ENCODE results near the gene PRPF40B. TPM values are rescaled to one million over a fixed set of nuclear protein-coding genes. Genes with fewer than 3 reads are reported as not detected.

PRPF40B gene
- total RNA-seq, 2 experiments from 2014 or later = 8.1 to 8.5 TPM

DNA sequence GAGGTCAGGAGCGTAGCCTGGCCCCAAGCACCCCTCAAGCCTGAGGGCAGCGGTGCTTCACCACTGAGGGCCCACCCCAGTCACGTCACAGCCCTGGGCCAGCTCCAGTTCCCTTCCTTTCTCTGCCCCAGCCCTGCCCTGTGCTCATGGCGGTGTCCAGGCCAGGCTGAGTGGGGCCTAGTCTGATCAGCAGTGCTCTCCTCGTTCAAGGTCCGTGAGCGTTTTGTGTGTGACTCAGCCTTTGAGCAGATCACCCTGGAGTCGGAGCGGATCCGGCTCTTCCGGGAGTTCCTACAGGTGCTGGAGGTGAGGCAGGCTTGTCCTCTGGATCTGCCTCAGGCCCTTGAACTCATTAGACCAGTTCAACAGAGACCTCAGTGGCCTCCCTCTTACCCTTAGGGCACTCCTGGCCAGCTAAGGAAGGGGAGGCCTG lies 19.0 kb downstream of the PRPF40B start:
- Mint-ChIP-seq H3K27me3 (no peaks in the 10 kb centered on the region), H3K36me3 (peaks cover 6% of the 10 kb centered on the region), H3K27ac (no peak overlapping the region), H3K9me3 (no peaks in the 10 kb centered on the region), H3K4me3 (no peak overlapping the region), H3K4me1 (peaks cover 23% of the 10 kb centered on the region)
- DNase-seq = no peak

DNA sequence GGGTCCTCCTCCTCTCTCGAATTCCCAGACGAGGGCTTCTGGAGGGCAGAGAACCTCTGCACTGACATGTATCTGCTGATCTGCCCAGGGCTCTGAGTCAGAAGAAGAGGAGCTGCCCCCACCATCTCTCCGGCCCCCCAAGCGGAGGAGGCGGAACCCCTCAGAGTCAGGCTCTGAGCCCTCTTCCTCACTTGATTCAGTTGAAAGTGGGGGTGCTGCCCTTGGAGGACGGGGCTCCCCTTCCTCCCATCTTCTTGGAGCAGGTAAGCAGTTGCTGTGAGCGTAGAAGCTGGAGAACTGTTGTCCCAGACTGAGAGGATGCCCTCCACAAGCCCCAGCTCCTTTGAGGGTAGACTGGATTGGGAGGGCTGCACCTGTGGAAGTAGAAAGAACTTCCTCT lies 19.8 kb downstream of the PRPF40B start:
- no peak overlapping the region for H3K4me3 Mint-ChIP-seq
- H3K36me3 Mint-ChIP-seq = peaks cover 10% of the 10 kb centered on the region
- no peak for DNase-seq
- no peaks in the 10 kb centered on the region for H3K9me3 Mint-ChIP-seq
- no peak overlapping the region for H3K27ac Mint-ChIP-seq
- peaks cover 28% of the 10 kb centered on the region for H3K4me1 Mint-ChIP-seq
- H3K27me3 Mint-ChIP-seq = no peaks in the 10 kb centered on the region

DNA sequence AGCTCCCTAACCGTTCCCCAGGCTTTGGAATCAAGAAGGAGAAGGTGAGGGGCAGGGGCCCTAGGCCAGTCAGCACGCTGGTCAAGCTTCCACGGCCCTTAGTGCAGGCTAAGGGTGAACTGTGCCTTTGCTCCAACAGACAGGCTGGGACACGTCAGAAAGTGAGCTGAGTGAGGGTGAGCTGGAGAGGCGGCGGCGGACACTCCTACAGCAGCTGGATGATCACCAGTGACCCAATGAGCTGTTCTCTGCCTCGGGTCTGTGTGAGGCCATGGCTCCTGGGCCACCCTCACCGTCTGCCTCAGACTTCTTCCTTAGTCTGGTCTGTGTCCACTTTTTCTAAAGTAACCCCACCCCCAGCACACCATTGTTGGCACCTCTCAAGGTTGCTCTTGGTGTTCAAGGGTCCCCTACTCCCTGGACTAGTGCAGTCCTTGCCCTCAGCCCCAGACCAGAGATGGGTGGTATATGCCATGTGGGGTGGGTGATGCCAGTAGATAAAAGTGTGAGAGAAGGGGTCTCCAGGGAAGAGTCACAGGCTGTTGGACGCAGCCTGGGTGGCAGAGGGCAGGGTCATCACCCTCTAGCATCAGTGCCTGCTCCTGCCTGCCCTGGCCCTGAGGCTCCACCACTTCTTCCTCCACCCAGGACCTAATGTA lies 20.7 kb downstream of the PRPF40B start:
- peaks cover 26% of the 10 kb centered on the region for H3K4me1 Mint-ChIP-seq
- H3K27ac Mint-ChIP-seq = peak overlapping the region; percentile 22
- no peak overlapping the region for H3K4me3 Mint-ChIP-seq
- H3K9me3 Mint-ChIP-seq = no peaks in the 10 kb centered on the region
- DNase-seq = no peak
- no peaks in the 10 kb centered on the region for H3K27me3 Mint-ChIP-seq
- H3K36me3 Mint-ChIP-seq = peaks cover 11% of the 10 kb centered on the region

DNA sequence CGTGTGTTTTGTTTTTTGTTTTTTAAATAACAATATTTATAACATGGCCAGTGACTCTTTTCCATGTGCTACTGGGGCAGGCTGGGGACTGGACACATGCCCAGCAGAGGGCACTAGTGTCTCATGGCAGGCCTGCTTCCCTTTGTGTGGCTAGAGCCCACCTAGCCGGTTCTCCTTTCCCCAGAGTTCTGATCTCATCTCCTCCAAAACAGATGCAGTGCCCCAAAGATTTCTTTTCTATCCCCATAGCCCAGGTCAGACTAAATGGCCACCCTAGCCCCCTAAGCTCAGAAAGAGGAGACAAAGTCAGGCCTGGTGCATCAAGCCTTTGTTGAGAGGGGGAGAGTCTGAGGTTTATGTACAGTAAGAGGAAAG lies 21.2 kb downstream of the PRPF40B start:
- Mint-ChIP-seq H3K9me3 (no peaks in the 10 kb centered on the region), H3K4me3 (no peak overlapping the region), H3K4me1 (peaks cover 24% of the 10 kb centered on the region), H3K36me3 (peaks cover 14% of the 10 kb centered on the region), H3K27me3 (no peaks in the 10 kb centered on the region), H3K27ac (peak overlapping the region; percentile 22)
- peak; percentile 78 for DNase-seq

DNA sequence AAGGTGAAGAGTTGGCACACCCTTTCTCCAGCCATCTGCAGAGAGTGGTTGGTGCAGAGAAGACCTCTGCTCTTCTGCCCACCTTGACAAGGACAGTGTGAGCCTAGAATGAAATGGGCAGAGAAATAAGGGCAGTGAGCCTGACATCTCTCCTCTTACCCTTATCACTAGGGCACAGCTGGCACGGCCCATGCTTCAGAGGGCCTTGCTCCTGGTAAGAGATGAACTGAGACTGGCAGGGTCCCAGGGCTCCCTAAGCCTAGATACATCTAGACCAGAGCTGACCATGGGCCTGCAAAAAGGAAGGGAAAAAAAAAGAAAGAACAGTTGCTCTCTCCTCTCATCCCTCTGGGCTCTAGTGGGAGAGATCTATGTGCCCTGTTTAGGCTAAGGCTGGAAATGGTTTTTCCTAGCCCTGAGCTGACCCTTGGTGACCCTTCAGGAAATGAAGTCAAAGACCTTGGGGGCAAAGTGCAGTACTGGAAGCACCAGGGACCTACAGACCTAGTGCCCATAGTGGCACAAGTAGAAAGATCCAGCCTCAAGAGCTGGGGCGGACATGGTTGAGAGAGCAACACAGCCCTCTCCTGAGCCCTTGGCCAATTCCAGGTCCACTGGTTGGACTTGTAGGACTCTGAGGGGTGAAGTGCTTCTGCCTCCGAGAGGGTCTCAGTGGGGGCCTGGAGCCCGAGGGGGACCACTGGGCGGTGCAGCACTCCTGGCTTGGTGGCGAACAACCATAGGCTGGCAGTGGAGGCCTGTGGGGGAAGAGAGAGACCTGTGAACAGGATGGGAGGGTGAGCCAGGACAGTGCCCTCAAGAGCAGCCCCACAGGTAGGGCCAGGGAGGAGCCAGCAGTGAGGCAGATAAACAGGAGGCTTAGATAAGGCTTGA lies 22.0 kb downstream of the PRPF40B start:
- Mint-ChIP-seq H3K27ac (peak overlapping the region; percentile 30), H3K4me1 (peaks cover 24% of the 10 kb centered on the region), H3K36me3 (peaks cover 14% of the 10 kb centered on the region), H3K4me3 (no peak overlapping the region), H3K9me3 (no peaks in the 10 kb centered on the region), H3K27me3 (no peaks in the 10 kb centered on the region)
- DNase-seq = no peak

DNA sequence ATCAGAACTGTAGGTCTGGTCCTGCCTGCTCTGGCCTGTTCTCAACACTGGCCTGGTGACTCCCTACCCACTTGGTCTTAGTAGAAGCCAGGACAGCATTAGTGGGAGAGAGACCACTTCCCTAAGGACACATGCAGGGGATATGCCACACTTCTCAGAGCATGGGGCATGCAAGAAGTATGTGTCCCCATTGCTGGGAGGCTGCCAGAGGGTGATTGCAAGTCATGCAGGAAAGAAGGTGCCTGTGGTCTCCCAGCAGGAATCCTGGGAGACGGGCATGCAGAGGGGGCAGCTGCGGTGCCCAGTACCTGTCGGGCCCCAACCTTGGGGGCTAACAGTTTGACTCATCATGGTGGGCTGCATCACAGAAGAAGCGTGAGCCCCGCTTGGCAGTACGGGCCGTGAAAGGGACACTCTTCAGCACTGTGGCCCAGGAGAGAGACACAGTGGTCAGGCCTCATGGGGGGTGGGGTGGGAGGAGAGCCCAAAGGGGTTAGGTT lies 23.0 kb downstream of the PRPF40B start:
- H3K4me3 Mint-ChIP-seq = no peak overlapping the region

DNA sequence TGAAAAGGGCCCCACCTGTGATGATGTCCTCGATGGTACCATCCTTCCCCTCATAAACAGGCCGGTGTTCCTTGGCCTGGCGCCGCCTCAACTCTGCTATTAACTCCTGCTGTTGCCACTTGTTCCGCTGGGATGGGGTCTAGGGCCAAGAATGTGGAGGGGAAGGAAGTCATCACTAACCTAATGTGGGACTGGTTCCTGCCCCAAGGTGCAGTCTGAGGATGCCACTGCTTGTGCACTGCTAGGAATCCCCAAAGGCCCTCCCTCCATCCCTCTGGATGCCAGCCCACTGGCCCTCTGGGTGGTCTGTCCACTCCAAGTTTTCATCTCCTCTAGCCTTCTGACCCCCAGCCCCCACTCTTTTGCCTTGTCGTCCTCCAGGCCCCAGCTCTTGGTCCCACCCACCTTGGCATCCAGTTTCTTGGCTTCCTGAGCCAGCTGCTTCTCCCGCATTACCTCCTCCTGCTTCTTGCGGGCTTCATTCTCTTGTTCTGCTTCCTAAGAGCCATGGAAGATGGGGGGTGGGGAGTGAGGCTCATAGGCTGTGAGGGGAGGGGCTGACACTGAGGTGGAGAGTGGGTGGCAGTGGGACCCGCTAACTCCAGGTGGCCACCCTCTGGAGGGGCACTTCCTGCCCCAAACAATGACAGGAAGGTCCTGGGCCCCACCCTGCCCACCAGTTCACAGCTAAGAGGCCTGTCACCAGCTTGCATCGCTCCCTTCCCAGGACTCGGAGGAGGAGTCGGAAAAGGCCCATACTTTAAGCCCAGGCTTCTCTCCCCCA lies 23.7 kb downstream of the PRPF40B start:
- H3K9me3 Mint-ChIP-seq = no peaks in the 10 kb centered on the region
- H3K36me3 Mint-ChIP-seq = peaks cover 16% of the 10 kb centered on the region
- H3K27me3 Mint-ChIP-seq = no peaks in the 10 kb centered on the region
- H3K4me1 Mint-ChIP-seq = peaks cover 24% of the 10 kb centered on the region
- no peak overlapping the region for H3K4me3 Mint-ChIP-seq
- no peak for DNase-seq
- no peak overlapping the region for H3K27ac Mint-ChIP-seq

More for the DNA sequence above, 23.0 kb downstream of the PRPF40B start:
- peaks cover 24% of the 10 kb centered on the region for H3K4me1 Mint-ChIP-seq
- no peaks in the 10 kb centered on the region for H3K9me3 Mint-ChIP-seq
- H3K27ac Mint-ChIP-seq = no peak overlapping the region
- H3K27me3 Mint-ChIP-seq = no peaks in the 10 kb centered on the region
- H3K36me3 Mint-ChIP-seq = peaks cover 14% of the 10 kb centered on the region
- no peak for DNase-seq

DNA sequence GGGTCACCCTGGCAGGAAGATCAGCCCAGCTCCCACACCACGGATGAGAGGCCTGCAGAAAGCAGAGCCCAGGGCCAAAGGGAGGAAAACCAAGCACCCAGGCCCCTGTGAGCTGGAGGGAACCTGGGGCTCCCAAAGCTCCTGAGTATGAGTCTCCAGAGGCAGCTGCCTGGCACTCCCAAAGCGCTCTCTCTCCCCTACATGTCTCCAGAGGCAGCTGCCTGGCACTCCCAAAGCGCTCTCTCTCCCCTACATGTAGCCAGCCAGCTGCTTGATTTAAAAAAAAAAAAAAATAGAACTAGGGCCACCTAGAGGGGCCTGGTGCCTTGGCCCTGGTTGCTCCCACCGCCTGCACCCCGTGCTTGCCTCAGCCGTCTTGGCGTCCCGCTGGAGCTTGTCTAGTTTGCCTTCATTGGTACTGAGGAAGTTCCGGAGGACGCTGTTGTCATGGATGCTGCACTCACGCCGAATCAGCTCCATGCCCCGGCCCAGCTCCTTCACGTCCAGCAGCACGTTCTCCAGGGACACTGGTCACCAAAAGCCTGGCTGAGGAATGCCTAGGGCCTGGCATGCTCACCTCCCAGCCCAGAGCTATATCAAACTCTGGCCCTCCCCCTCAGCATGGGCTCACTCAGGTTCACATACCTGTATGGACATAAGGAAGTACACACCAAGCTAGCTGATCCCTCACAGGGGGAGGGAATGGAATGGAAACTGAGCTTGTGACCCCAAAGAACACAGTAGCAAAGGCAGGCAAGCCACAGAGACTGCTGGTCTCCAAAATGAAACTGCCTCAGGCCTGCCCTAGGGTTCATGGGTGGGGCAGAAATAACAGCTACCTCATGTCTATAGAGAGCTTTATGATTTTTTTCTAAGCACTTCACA lies 24.7 kb downstream of the PRPF40B start:
- Mint-ChIP-seq H3K36me3 (peaks cover 16% of the 10 kb centered on the region), H3K27ac (peak overlapping the region; percentile 20), H3K4me3 (no peak overlapping the region), H3K9me3 (no peaks in the 10 kb centered on the region), H3K4me1 (peaks cover 24% of the 10 kb centered on the region), H3K27me3 (no peaks in the 10 kb centered on the region)
- no peak for DNase-seq

DNA sequence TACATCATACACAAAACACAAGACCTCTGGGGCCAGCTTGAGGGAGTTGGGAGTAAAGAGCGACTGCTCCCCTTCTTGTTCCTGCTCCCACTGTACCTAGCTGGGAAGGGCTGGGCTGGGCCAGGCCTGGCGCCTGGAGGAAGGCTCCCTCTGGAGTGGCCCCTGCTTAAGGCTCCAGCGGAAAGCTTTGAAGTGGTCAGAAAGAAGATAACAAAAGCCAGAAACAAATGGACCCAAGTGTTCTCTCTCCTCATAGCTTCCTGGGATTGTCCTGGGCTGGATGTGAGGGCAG lies 25.3 kb downstream of the PRPF40B start:
- Mint-ChIP-seq H3K9me3 (no peaks in the 10 kb centered on the region), H3K4me3 (no peak overlapping the region), H3K27ac (peak overlapping the region; percentile 22), H3K27me3 (no peaks in the 10 kb centered on the region), H3K4me1 (peaks cover 24% of the 10 kb centered on the region), H3K36me3 (peaks cover 16% of the 10 kb centered on the region)
- no peak for DNase-seq

DNA sequence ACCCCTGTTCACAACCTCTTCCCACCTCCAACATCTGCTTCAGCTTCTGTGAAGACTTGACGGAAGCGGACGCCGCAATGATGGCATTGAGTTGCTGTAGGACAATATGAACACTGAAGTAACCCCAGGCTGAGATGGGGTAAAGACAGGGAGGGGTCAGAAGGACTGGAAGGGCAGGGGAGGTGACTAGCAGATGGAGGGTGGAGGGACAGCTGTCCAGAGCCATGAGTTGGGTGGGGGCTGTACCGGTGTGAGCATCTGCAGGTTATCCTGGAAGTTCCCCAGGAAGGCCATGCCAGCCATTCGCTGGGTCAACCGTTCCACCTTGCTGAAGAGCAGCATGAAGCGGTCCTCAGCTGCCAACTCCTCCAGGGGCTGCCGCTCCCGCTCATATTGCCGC lies 26.1 kb downstream of the PRPF40B start:
- no peak for DNase-seq
- H3K36me3 Mint-ChIP-seq = peaks cover 18% of the 10 kb centered on the region
- no peaks in the 10 kb centered on the region for H3K27me3 Mint-ChIP-seq
- no peak overlapping the region for H3K4me3 Mint-ChIP-seq
- H3K27ac Mint-ChIP-seq = peak overlapping the region; percentile 44
- peaks cover 24% of the 10 kb centered on the region for H3K4me1 Mint-ChIP-seq
- H3K9me3 Mint-ChIP-seq = no peaks in the 10 kb centered on the region

DNA sequence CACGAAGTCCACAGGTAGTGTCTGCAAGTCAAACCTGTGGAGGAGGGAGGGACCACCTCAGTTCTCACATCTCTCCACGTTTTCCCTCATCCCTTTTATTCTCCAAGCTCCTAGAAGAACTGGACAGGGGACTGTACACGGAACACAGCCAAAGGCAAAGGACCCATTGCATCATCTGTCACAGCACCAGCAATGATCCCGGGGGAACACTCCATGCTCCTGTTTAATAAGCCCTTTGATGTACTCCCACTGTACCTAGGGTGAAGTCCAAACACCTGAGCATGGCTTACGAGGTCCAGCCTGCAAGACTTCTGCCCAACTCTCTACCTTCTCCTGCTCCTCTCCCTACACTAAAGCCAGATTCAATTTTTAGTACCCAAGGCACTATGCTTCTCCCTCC lies 26.5 kb downstream of the PRPF40B start:
- H3K9me3 Mint-ChIP-seq = no peaks in the 10 kb centered on the region
- H3K27ac Mint-ChIP-seq = no peak overlapping the region
- peaks cover 18% of the 10 kb centered on the region for H3K36me3 Mint-ChIP-seq
- peaks cover 21% of the 10 kb centered on the region for H3K4me1 Mint-ChIP-seq
- no peaks in the 10 kb centered on the region for H3K27me3 Mint-ChIP-seq
- no peak overlapping the region for H3K4me3 Mint-ChIP-seq
- no peak for DNase-seq

DNA sequence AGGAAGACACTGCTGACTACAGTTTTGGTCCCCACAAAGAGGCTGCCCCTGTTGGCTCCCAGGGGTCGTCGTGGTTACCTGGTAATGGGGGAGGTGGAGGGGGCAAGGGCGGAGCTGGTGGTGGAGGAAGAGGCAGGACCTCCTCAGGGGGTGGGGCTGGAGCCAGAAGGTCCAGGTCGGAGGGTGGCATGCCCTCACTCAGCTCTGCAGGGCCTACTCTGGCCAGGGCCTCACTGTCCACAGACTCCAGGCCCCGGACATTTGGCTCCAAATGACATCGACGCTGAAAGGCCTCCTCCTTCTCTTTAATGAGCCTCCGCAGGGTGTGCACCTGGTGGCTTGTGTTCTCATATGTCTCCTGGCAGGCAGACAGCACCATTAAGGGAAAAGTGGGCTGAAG lies 28.5 kb downstream of the PRPF40B start:
- no peak for DNase-seq
- Mint-ChIP-seq H3K27ac (no peak overlapping the region), H3K27me3 (no peaks in the 10 kb centered on the region), H3K36me3 (peaks cover 24% of the 10 kb centered on the region), H3K4me1 (peaks cover 26% of the 10 kb centered on the region), H3K4me3 (no peak overlapping the region), H3K9me3 (no peaks in the 10 kb centered on the region)

DNA sequence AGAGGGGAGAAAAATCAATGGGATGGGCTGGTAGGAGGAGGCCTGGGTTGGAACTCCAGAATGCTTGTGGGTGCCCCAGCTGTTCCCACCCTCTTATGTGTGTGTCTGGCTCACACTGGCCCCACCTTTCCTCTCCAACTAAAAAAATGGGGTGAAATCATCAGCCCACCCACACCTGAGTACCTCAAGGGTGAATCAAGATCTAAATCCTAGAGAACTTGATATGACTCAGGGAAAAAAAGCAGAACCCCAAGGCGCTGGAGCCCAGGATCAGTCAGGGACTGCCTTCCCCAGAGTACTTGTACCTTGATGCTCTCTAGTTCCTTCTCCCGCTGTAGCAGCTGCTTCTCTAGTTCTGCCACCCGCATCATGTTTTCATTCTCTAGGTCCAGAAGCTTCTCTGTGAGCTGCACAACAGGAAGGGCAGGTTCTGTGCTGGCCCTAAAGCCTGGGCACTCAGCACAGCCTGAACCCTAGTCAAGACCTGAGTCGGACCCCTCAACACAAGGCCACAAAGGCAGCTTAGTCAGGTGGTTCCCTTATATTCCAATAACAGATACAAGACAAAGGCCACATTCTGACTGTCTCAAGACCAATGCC lies 29.7 kb downstream of the PRPF40B start:
- no peak overlapping the region for H3K27ac Mint-ChIP-seq
- H3K36me3 Mint-ChIP-seq = peaks cover 27% of the 10 kb centered on the region
- no peak for DNase-seq
- H3K9me3 Mint-ChIP-seq = no peaks in the 10 kb centered on the region
- H3K27me3 Mint-ChIP-seq = no peaks in the 10 kb centered on the region
- peaks cover 24% of the 10 kb centered on the region for H3K4me1 Mint-ChIP-seq
- H3K4me3 Mint-ChIP-seq = no peak overlapping the region

DNA sequence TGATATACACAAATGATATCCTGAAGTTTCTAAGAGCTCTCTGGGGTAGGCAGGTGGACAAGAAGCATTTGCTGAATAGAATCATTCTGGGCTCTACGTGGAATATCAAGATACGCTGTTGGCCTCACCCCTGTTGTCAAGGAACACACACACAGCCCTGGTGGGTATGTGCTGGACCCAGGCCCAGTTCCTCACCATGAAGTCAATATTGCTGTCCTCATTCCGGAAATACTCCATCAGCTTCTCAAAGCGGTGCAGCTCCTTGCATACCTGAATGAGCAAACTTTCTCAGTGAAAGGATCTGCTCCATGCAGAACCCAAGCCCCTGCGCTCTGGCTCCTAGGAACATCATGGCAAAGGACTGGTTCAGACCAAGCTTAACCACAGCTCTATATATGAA lies 31.4 kb downstream of the PRPF40B start:
- Mint-ChIP-seq H3K4me1 (peaks cover 21% of the 10 kb centered on the region), H3K9me3 (no peaks in the 10 kb centered on the region), H3K27me3 (no peaks in the 10 kb centered on the region), H3K36me3 (peaks cover 26% of the 10 kb centered on the region), H3K27ac (no peak overlapping the region), H3K4me3 (no peak overlapping the region)
- no peak for DNase-seq

Data from activated naive CD8-positive, alpha-beta T cell treated with anti-CD3 and anti-CD28 coated beads for 36 hours (primary cell).